ENCODE measurements around the gene GORASP2. TPM values are rescaled to one million over a fixed set of nuclear protein-coding genes. Genes with fewer than 3 reads are reported as not detected.

The GORASP2 gene
- total RNA-seq, 1 experiment from 2014 or later, result 143 TPM

DNA sequence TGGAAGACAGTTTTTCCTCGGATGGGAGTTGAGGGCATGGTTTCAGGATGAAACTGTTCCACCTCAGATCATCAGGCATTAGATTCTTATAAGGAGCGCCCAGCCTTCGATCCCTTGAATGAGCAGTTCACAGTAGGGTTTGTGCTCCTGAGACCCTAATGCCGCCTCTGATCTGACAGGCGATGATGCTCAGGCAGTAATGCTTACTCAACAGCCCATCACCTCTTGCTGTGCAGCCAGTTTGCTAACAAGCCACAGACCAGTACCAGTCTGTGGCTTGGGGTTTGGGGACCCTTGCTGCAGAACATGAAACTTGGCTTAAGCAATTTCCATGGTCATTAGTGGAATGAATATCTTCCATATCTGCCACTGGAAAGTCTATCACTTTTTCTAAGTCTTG lies 56.4 kb downstream of the GORASP2 start:
- no peak overlapping the region for H3K4me3 Mint-ChIP-seq (ENCODE audit: unreplicated experiment)
- no peaks in the 10 kb centered on the region for H3K4me1 Mint-ChIP-seq (ENCODE audit: low read depth, unreplicated experiment)
- H3K27me3 ChIP-seq (replicated peaks; ENCODE audit: control insufficient read depth, insufficient read depth, low read length), result no peaks in the 10 kb centered on the region
- no TSS peak for BruUV-seq (replicated peaks)
- H3K9me3 Mint-ChIP-seq (ENCODE audit: unreplicated experiment), result no peaks in the 10 kb centered on the region
- H3K27ac Mint-ChIP-seq (ENCODE audit: unreplicated experiment), result no peak overlapping the region
- H3K4me3 ChIP-seq (ENCODE audit: low read depth, low read length), result no peak overlapping the region
- H3K36me3 Mint-ChIP-seq (ENCODE audit: insufficient read depth, unreplicated experiment), result peaks cover 22% of the 10 kb centered on the region
- CTCF ChIA-PET, result no interaction called here
- TF ChIP-seq, protein P1, sequence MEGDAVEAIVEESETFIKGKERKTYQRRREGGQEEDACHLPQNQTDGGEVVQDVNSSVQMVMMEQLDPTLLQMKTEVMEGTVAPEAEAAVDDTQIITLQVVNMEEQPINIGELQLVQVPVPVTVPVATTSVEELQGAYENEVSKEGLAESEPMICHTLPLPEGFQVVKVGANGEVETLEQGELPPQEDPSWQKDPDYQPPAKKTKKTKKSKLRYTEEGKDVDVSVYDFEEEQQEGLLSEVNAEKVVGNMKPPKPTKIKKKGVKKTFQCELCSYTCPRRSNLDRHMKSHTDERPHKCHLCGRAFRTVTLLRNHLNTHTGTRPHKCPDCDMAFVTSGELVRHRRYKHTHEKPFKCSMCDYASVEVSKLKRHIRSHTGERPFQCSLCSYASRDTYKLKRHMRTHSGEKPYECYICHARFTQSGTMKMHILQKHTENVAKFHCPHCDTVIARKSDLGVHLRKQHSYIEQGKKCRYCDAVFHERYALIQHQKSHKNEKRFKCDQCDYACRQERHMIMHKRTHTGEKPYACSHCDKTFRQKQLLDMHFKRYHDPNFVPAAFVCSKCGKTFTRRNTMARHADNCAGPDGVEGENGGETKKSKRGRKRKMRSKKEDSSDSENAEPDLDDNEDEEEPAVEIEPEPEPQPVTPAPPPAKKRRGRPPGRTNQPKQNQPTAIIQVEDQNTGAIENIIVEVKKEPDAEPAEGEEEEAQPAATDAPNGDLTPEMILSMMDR (IDR thresholded peaks at IDR 0.05; ENCODE audit: insufficient read depth in 1 of 2, low read depth in 1 of 2, low read length in 1 of 2, severe bottlenecking in 1 of 2, unreplicated experiment in 1 of 2), result no peak
- intact Hi-C loops (cut with micrococcal nuclease; ENCODE audit: unreplicated experiment), result no loop called here
- no peaks in the 10 kb centered on the region for H3K36me3 ChIP-seq (ENCODE audit: control insufficient read depth, insufficient read depth, low read length)
- POLR2A ChIA-PET, result no interaction called here
- no peak for DNase-seq
- no peaks in the 10 kb centered on the region for H3K27me3 Mint-ChIP-seq (ENCODE audit: insufficient read depth, unreplicated experiment)
- H3K4me1 ChIP-seq, result no peaks in the 10 kb centered on the region
- no peaks in the 10 kb centered on the region for H3K9me3 ChIP-seq

DNA sequence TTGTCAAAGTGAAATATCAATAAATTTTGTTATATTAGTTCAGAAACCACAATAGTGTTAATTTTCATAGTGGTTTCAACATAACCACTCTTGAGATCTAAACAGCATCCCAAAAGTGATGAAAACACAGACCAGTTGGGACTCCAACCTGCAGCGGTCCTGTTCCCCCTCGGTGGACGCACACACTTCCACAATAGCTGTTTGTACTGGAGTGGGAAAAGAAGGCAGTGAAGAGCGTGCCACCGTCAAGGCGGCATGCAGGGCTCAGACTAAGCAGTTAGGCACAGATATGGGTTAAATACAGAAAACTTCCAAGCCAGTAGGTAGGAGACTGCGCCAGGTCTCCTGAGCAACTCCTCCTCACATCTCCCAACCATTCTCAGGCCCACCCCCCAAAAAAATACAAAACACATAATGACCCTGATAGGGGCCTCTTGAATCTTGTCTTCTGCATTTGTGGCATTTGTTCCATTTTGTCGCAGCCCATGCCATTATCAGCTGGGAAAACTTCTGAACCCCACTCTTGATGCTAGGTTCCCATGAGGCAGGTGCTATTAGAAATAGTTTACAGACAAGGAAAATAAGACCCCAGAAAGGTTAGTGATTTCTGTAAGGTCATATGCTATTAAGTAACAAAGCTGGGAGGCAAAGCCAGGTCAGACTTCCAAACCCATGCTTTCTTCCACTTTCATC lies 57.7 kb downstream of the GORASP2 start:
- TF ChIP-seq, protein P1 (IDR thresholded peaks at IDR 0.05; ENCODE audit: insufficient read depth in 1 of 2, low read depth in 1 of 2, low read length in 1 of 2, severe bottlenecking in 1 of 2, unreplicated experiment in 1 of 2), result no peak
- Mint-ChIP-seq H3K4me1 (ENCODE audit: low read depth, unreplicated experiment) (no peaks in the 10 kb centered on the region), H3K36me3 (ENCODE audit: insufficient read depth, unreplicated experiment) (peaks cover 28% of the 10 kb centered on the region), H3K4me3 (ENCODE audit: unreplicated experiment) (no peak overlapping the region), H3K9me3 (ENCODE audit: unreplicated experiment) (no peaks in the 10 kb centered on the region), H3K27me3 (ENCODE audit: insufficient read depth, unreplicated experiment) (no peaks in the 10 kb centered on the region), H3K27ac (ENCODE audit: unreplicated experiment) (no peak overlapping the region)
- BruUV-seq (replicated peaks), result no TSS peak
- Histone ChIP-seq H3K36me3 (ENCODE audit: control insufficient read depth, insufficient read depth, low read length) (no peaks in the 10 kb centered on the region), H3K9me3 (no peaks in the 10 kb centered on the region), H3K4me3 (ENCODE audit: low read depth, low read length) (no peak overlapping the region), H3K27me3 (replicated peaks; ENCODE audit: control insufficient read depth, insufficient read depth, low read length) (no peaks in the 10 kb centered on the region), H3K4me1 (no peaks in the 10 kb centered on the region)
- ChIA-PET CTCF (no interaction called here), POLR2A (no interaction called here)
- no peak for DNase-seq
- intact Hi-C loops (cut with micrococcal nuclease; ENCODE audit: unreplicated experiment), result no loop called here

DNA sequence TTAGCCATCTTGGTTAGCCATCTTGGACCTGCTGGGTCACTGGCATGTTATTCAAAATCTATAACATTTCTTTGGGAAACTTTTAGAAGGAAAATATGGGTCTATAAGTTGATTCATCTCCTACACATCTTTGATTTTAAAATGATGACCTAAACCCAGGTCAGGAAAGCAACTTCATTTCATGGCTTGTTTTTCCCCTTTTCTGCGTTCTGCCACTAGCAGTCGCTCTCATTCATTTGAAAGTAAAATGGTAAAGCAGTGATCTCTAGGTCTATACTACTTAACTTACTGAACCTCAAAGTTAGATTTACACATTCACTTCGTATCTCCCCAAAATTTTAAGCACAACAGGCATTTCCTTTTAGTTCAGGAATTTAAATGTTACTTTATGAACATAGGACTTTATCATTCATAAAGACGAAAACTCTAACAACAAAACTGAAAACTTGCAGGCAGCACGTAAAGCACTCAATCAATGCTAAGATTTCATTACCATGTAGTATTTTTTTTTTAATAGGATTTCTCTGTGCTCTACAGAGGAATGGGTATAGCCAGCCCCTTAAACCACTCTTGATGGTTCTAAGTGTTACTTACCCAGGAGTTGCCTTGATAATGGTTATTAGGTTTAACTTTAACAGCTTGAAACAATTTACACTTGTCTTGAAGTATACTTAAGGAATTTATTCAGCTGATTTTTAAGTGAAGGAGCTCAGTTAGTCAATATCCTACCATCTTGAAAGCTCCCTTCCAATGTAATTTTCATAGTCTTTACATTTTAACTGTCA lies 62.5 kb downstream of the GORASP2 start:
- no TSS peak for BruUV-seq (replicated peaks)
- no peak overlapping the region for H3K4me3 Mint-ChIP-seq (ENCODE audit: unreplicated experiment)
- CTCF ChIA-PET, result no interaction called here
- H3K27me3 ChIP-seq (replicated peaks; ENCODE audit: control insufficient read depth, insufficient read depth, low read length), result no peaks in the 10 kb centered on the region
- POLR2A ChIA-PET, result no interaction called here
- H3K4me3 ChIP-seq (ENCODE audit: low read depth, low read length), result no peak overlapping the region
- no peaks in the 10 kb centered on the region for H3K4me1 Mint-ChIP-seq (ENCODE audit: low read depth, unreplicated experiment)
- intact Hi-C loops (cut with micrococcal nuclease; ENCODE audit: unreplicated experiment), result loop anchor here (1.0 kb wide), 1 partner anchor 168 kb away; no protein-coding TSS in a partner anchor
- no peak for DNase-seq
- peaks cover 50% of the 10 kb centered on the region for H3K36me3 Mint-ChIP-seq (ENCODE audit: insufficient read depth, unreplicated experiment)
- H3K36me3 ChIP-seq (ENCODE audit: control insufficient read depth, insufficient read depth, low read length), result no peaks in the 10 kb centered on the region; the same call in 1 of the 2 replicates
- H3K27me3 Mint-ChIP-seq (ENCODE audit: insufficient read depth, unreplicated experiment), result no peaks in the 10 kb centered on the region
- no peaks in the 10 kb centered on the region for H3K4me1 ChIP-seq
- H3K9me3 ChIP-seq, result no peaks in the 10 kb centered on the region
- TF ChIP-seq, protein P1 (IDR thresholded peaks at IDR 0.05; ENCODE audit: insufficient read depth in 1 of 2, low read depth in 1 of 2, low read length in 1 of 2, severe bottlenecking in 1 of 2, unreplicated experiment in 1 of 2), result peak in 1 of 2 experiments; percentile 25
- no peaks in the 10 kb centered on the region for H3K9me3 Mint-ChIP-seq (ENCODE audit: unreplicated experiment)
- H3K27ac Mint-ChIP-seq (ENCODE audit: unreplicated experiment), result no peak overlapping the region

Measured in Caco-2 (cell line).